Nephron progenitor cell (in vitro differentiated cells): ENCODE data around the gene GEMIN8.

Experiments
- DNase-seq: peaks from one replicate; pipeline ENCODE4 v3.0.0; 2021
- H3K27ac Mint-ChIP-seq: 2 replicates; pipeline ENCODE4 v1.8.0; 2021; ENCODE audit warnings: mild to moderate bottlenecking, moderate library complexity, mixed read lengths
- H3K27me3 Mint-ChIP-seq: 2 replicates; pipeline ENCODE4 v1.8.0; 2021; ENCODE audit warnings: mild to moderate bottlenecking, low read depth, mixed read lengths; ENCODE audit not compliant: poor library complexity
- H3K36me3 Mint-ChIP-seq: 2 replicates; pipeline ENCODE4 v1.8.0; 2021; ENCODE audit warnings: low read depth, mixed read lengths
- H3K4me1 Mint-ChIP-seq: 2 replicates; pipeline ENCODE4 v1.8.0; 2021; ENCODE audit warnings: mixed read lengths
- H3K4me3 Mint-ChIP-seq: 2 replicates; pipeline ENCODE4 v1.8.0; 2021; ENCODE audit warnings: mild to moderate bottlenecking, moderate library complexity, mixed read lengths
- H3K9me3 Mint-ChIP-seq: 2 replicates; pipeline ENCODE4 v1.8.0; 2021; ENCODE audit warnings: mild to moderate bottlenecking, moderate library complexity, mixed read lengths
- TF ChIP-seq, protein P1 (sequence below): fragments of 200-600 bp; sonication (generic); IDR thresholded peaks from 2 replicates; pipeline ENCODE4 v1.5.0; 2021; ENCODE audit warnings: antibody characterized with exemption

The GEMIN8 gene

DNA sequence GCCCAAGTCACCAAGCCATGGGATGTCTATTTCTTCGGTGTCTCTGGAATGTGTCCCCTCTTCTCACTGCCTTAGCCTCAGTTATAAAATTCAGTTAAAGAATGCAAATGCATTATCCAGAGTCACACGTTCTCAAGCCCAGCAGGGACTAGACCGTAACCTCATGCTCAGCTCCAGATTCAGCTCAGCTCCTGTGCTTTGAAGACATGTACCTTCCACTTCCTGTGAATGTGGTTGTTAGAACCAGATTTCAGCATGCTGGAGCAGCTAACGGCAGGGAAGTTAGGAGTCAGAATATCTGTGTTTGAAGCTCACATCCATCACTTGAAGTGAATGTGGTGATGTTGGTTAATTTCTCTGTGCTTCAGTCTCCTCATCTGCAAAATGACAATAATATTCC, 26.7 kb downstream of the GEMIN8 start:
- Mint-ChIP-seq H3K36me3 (peaks cover 24% of the 10 kb centered on the region), H3K27ac (no peak overlapping the region), H3K9me3 (peaks cover 53% of the 10 kb centered on the region), H3K4me3 (no peak overlapping the region), H3K4me1 (peaks cover 11% of the 10 kb centered on the region), H3K27me3 (no peaks in the 10 kb centered on the region)
- TF ChIP-seq, protein P1, sequence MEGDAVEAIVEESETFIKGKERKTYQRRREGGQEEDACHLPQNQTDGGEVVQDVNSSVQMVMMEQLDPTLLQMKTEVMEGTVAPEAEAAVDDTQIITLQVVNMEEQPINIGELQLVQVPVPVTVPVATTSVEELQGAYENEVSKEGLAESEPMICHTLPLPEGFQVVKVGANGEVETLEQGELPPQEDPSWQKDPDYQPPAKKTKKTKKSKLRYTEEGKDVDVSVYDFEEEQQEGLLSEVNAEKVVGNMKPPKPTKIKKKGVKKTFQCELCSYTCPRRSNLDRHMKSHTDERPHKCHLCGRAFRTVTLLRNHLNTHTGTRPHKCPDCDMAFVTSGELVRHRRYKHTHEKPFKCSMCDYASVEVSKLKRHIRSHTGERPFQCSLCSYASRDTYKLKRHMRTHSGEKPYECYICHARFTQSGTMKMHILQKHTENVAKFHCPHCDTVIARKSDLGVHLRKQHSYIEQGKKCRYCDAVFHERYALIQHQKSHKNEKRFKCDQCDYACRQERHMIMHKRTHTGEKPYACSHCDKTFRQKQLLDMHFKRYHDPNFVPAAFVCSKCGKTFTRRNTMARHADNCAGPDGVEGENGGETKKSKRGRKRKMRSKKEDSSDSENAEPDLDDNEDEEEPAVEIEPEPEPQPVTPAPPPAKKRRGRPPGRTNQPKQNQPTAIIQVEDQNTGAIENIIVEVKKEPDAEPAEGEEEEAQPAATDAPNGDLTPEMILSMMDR, result no peak
- no peak for DNase-seq

DNA sequence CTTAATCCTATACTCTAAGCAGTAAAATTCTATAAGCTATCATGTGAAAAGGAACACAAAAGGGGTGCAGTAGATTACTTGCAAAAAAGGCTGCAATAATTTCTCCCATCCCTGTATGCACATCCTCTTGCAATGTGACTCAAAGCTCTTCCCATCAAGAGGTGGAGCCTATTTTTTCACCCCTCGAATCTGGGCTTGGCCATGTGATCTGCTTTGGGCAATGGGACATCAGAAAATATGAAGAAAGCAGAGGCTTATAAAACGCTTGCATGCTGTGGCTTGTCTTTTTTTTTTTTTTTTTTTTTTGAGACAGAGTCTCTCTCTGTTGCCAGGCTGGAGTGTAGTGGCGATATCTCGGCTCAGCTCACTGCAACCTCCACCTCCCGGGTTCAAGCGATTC, 33.0 kb downstream of the GEMIN8 start:
- Mint-ChIP-seq H3K27me3 (peaks cover 3% of the 10 kb centered on the region), H3K36me3 (peaks cover 4% of the 10 kb centered on the region), H3K27ac (no peak overlapping the region), H3K4me3 (no peak overlapping the region), H3K4me1 (no peaks in the 10 kb centered on the region), H3K9me3 (peaks cover 49% of the 10 kb centered on the region)
- TF ChIP-seq, protein P1, result no peak
- DNase-seq, result no peak

DNA sequence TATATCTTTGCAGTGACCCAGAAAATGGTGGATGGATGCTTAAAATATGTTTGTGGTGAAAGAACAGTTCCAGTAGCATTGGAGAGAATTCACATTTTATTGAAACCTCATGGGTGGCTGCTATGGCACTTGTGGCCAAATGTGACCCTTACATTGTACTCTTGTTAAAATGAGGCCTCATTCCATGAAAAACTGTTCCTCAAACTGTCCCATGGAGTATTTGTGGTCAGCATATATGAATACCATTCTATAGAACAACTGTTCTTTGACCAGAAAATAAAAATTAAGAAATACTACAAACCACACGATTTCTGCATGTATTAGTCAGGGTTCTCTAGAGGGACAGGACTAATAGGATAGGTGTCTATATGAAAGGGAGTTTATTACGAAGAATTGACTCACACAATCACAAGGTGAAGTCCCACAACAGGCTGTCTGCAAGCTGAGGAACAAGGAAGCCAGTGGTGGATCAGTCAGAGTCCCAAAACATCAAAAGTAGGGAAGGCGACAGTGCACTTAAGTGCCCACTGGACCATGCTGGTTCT, 35.1 kb downstream of the GEMIN8 start:
- TF ChIP-seq, protein P1, result no peak
- peaks cover 4% of the 10 kb centered on the region for H3K36me3 Mint-ChIP-seq
- no peak overlapping the region for H3K4me3 Mint-ChIP-seq
- peaks cover 47% of the 10 kb centered on the region for H3K9me3 Mint-ChIP-seq
- no peaks in the 10 kb centered on the region for H3K4me1 Mint-ChIP-seq
- H3K27ac Mint-ChIP-seq, result no peak overlapping the region
- no peak for DNase-seq
- peaks cover 3% of the 10 kb centered on the region for H3K27me3 Mint-ChIP-seq

DNA sequence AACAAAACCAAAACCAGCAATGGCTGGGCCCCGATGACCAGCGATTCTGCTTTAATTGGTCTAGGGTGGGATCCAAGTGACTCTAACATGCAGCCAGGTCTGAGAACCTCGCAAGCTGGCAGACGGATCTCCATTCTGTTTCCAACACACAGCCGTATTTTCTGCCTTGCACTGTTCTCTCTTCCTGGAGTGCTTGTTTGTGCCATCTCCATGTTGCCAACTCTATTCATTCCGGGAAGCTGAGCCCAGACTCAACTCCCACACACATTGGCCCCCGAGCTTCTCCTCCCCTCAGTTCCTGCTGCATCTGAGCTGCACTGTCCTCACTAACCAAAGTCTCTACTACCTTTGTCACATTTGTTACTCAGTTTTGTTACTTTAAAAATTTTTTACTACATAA, 35.6 kb downstream of the GEMIN8 start:
- Mint-ChIP-seq H3K36me3 (peaks cover 4% of the 10 kb centered on the region), H3K4me3 (no peak overlapping the region), H3K27ac (no peak overlapping the region), H3K9me3 (peaks cover 47% of the 10 kb centered on the region), H3K27me3 (peaks cover 5% of the 10 kb centered on the region), H3K4me1 (no peaks in the 10 kb centered on the region)
- TF ChIP-seq, protein P1, result no peak
- DNase-seq, result no peak

DNA sequence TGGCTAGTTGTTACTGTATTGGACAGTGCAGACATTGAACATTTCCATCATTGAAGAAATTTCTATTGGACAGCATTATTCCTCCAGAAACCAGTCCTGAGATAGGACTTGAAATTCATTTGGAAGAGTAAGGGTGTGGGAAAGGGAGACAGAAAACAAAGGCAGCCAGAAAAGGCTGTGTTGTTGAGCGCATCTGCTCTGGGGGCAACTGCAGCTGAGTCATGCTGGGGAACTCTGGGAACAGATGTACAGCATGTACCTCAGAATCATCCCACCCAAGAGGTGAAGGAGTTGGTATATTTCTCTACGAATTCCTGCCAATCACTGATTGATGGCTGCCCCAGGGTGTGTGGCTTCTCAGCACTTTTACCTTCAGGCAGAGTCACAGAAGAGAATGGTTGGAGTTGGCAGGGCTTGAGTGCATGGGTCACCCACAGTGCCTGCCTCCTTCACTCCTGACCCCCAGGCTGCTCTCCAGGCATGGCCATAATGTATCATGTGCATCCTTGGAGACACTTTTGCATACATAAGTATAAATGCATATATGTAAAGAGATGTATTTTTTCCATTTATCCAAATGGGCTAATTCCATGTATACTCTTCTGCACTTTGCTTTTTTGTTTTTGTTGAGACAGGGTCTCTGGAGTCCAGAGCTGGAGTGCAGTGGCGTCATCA, 39.4 kb downstream of the GEMIN8 start:
- Mint-ChIP-seq H3K4me3 (no peak overlapping the region), H3K9me3 (peaks cover 34% of the 10 kb centered on the region), H3K27ac (no peak overlapping the region), H3K4me1 (no peaks in the 10 kb centered on the region), H3K27me3 (peaks cover 9% of the 10 kb centered on the region), H3K36me3 (no peaks in the 10 kb centered on the region)
- no peak for DNase-seq
- TF ChIP-seq, protein P1, result no peak
